K562 (cell line): ENCODE measurements around the gene KLHL22. TPM values are rescaled to one million over a fixed set of nuclear protein-coding genes. Genes with fewer than 3 reads are reported as not detected.

ENCODE experiments used
- CTCFL ChIP-seq: IDR thresholded peaks from 2 replicates; pipeline ENCODE4 v1.6.1; 2011; ENCODE audit warnings: borderline replicate concordance, low read depth, mild to moderate bottlenecking, moderate library complexity, low read length; ENCODE audit not compliant: insufficient read depth, poor library complexity, severe bottlenecking
- ZBTB11 ChIP-seq, 3 experiments: fragments of 200-800 bp in 1 of 3; fragments of 250-450 bp in 1 of 3; fragments of 450-650 bp in 1 of 3; sonication (Bioruptor Pico) in 1 of 3; sonication (Bioruptor generic) in 1 of 3; formaldehyde crosslinking in 1 of 3; IDR thresholded peaks; 2 replicates each; pipeline versions ENCODE4 v1.6.1 to v1.8.0; 2016 to 2022; ENCODE audit warnings: mild to moderate bottlenecking in 2 of 3, missing genetic modification characterization in 2 of 3, missing compliant biosample characterization in 1 of 3, moderate library complexity in 1 of 3
- polyA plus RNA-seq, 8 experiments: library from polyadenylated mRNA; depleted of rRNA in 4 of 8; stranded (reverse) in 5 of 8; unstranded in 3 of 8; fragments of >200 nt; fragmentation: Nextera tagmentation in 2 of 8; fragmentation: Illumina TruSeq in 1 of 8; extraction: Ambion mirVana in 2 of 8; extraction: Trizol in 1 of 8; gene quantifications; 2 replicates each; pipeline versions ENCODE4 v1.2.1 to v1.2.3, GENCODE V29; 2011 to 2014; ENCODE audit warnings: inconsistent platforms in 1 of 8, missing spikeins in 1 of 8
- total RNA-seq, 7 experiments: library from RNA; depleted of rRNA in 6 of 7; stranded (reverse); fragments of >200 nt in 6 of 7; fragmentation: Illumina TruSeq in 2 of 7; extraction: Trizol in 2 of 7; gene quantifications; 2 replicates each; pipeline versions ENCODE4 v1.2.1 to v1.2.3, GENCODE V29; 2011 to 2021; ENCODE audit warnings: low replicate concordance in 1 of 7

KLHL22 gene
- total and polyA plus RNA-seq, 9 of the 15 experiments (the other 6 are each of a cell fraction or from before 2014, with no cell fraction given), result 1.3 to 25.6 (median 15.2) TPM

- TF ChIP-seq CTCFL (peak; percentile 59), ZBTB11 (CRISPR knock-in tag; IDR thresholded peaks at IDR 0.05) (no peak)
Measured at GRCh38 chr22:20526628-20527355, 31.2 kb upstream of the KLHL22 start (continued).
